Measurements from ENCODE around the gene RND2. TPM values are rescaled to one million over a fixed set of nuclear protein-coding genes. Genes with fewer than 3 reads are reported as not detected.

The RND2 gene
- total RNA-seq, 1 donor from 2014 or later: under 0.01 TPM

GRCh38 chr17:43018932-43019331 is 6.1 kb upstream of the RND2 start:
- FAIRE-seq: no peak
- Histone ChIP-seq H3K36me3 (ENCODE audit: control insufficient read depth, insufficient read depth, low read length) (peaks cover 18% of the 10 kb centered on the region), H3K4me3 (ENCODE audit: low read depth, low read length) (no peak overlapping the region), H3K27me3 (ENCODE audit: control insufficient read depth, insufficient read depth, low read length) (no peaks in the 10 kb centered on the region)
- no peak for DNase-seq (ENCODE audit: low read depth)
- TF ChIP-seq, protein P1, sequence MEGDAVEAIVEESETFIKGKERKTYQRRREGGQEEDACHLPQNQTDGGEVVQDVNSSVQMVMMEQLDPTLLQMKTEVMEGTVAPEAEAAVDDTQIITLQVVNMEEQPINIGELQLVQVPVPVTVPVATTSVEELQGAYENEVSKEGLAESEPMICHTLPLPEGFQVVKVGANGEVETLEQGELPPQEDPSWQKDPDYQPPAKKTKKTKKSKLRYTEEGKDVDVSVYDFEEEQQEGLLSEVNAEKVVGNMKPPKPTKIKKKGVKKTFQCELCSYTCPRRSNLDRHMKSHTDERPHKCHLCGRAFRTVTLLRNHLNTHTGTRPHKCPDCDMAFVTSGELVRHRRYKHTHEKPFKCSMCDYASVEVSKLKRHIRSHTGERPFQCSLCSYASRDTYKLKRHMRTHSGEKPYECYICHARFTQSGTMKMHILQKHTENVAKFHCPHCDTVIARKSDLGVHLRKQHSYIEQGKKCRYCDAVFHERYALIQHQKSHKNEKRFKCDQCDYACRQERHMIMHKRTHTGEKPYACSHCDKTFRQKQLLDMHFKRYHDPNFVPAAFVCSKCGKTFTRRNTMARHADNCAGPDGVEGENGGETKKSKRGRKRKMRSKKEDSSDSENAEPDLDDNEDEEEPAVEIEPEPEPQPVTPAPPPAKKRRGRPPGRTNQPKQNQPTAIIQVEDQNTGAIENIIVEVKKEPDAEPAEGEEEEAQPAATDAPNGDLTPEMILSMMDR (IDR thresholded peaks at IDR 0.05; ENCODE audit: insufficient read depth, low read length, severe bottlenecking): no peak

- Histone ChIP-seq H3K36me3 (ENCODE audit: control insufficient read depth, insufficient read depth, low read length) (peaks cover 17% of the 10 kb centered on the region), H3K4me3 (ENCODE audit: low read depth, low read length) (no peak overlapping the region), H3K27me3 (ENCODE audit: control insufficient read depth, insufficient read depth, low read length) (no peaks in the 10 kb centered on the region)
- FAIRE-seq: no peak
- DNase-seq (ENCODE audit: low read depth): no peak
- TF ChIP-seq, protein P1 (IDR thresholded peaks at IDR 0.05; ENCODE audit: insufficient read depth, low read length, severe bottlenecking): no peak
These were observed 5.6 kb upstream of the RND2 start for GRCh38 chr17:43019418-43019817.

DNA sequence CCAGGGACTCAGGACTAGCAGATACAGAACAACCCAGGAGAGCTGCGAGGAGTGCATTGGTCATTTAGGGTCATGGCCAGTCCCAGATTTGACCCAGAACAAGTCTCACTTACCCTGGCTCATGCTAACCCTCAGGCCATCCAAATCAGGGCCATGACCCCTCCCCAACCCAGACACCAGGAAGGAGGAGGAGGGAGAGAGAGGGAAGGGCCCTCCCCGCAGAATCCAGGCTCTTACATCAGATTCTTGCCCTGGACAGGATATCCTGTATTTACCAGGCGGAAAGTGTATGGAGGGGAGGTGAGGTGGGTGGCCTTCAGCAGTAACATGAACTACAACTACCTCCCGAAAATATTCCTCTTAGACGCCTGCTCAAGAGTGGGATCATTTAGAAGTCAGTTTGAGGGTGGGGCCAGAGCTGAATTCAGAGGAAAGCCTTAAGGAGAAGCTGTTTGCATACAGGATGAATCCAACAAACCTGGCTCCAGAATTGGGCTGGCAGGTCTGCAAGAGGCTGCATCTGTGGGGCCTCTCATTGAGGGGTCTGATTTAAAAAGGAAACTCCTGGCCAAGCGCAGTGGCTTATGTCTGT is 4.9 kb upstream of the RND2 start:
- H3K36me3 ChIP-seq (ENCODE audit: control insufficient read depth, insufficient read depth, low read length): peaks cover 17% of the 10 kb centered on the region
- peak; percentile 7 for FAIRE-seq
- no peak overlapping the region for H3K4me3 ChIP-seq (ENCODE audit: low read depth, low read length)

GRCh38 chr17:43020789-43021740 is 4.0 kb upstream of the RND2 start:
- Histone ChIP-seq H3K27me3 (ENCODE audit: control insufficient read depth, insufficient read depth, low read length) (no peaks in the 10 kb centered on the region), H3K36me3 (ENCODE audit: control insufficient read depth, insufficient read depth, low read length) (peaks cover 11% of the 10 kb centered on the region), H3K4me3 (ENCODE audit: low read depth, low read length) (peak overlapping the region; percentile 84)
- DNase-seq (ENCODE audit: low read depth) (peak; percentile 38), FAIRE-seq (no peak)
- TF ChIP-seq, protein P1 (IDR thresholded peaks at IDR 0.05; ENCODE audit: insufficient read depth, low read length, severe bottlenecking): no peak

More for the DNA sequence above, 4.9 kb upstream of the RND2 start:
- TF ChIP-seq, protein P1 (IDR thresholded peaks at IDR 0.05; ENCODE audit: insufficient read depth, low read length, severe bottlenecking): no peak
- no peak for DNase-seq (ENCODE audit: low read depth)
- no peaks in the 10 kb centered on the region for H3K27me3 ChIP-seq (ENCODE audit: control insufficient read depth, insufficient read depth, low read length)

DNA sequence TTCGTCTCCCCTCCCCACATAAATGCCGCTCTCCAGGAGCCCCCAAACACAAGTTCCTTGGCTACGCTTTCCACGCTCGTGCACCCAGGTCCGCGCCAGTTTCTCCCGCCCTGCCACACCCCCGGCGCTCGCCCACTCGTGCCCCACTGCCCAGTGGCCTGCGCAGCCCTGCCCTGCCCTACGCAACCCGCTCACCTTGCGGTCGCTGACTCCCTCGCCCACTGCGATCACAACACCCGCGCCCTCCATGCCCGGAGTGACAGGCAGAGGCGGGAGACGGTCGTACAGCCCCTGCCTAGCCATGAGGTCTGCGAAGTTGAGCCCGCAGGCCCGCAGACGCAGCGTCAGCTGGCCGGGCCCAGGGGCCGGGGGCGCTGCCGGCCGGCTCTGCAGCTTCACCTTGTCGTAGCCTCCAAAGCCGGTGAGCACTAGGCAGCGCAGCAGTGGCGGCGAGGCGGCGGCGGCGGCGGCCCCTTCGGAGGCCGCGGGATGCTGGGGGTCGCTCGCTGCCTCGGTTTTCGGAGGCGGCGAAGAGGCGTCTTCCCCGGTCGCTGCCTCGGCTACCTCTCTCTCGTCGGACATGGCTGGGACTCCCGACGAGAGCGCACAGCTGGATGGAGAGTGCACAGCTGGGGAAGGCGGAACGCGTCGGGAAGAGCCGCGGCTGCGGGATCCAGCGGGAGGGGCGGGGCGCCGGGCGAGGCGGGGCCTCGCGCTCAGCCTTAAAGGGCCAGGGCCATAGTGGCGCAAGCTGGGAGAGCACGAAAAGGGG is 3.1 kb upstream of the RND2 start, which contains the start of gene VAT1:
Gene VAT1, minus strand, starts transcription at position 645 of the 772 bp plus-strand sequence. Its CDS starts 63 bp downstream, at position 582.
- TF ChIP-seq, protein P1 (IDR thresholded peaks at IDR 0.05; ENCODE audit: insufficient read depth, low read length, severe bottlenecking): no peak
- no peaks in the 10 kb centered on the region for H3K27me3 ChIP-seq (ENCODE audit: control insufficient read depth, insufficient read depth, low read length)
- peaks cover 7% of the 10 kb centered on the region for H3K36me3 ChIP-seq (ENCODE audit: control insufficient read depth, insufficient read depth, low read length)
- peak within 1 kb of the TSS; percentile 84 for H3K4me3 ChIP-seq (ENCODE audit: low read depth, low read length)
- DNase-seq (ENCODE audit: low read depth) (peak; percentile 60), FAIRE-seq (no peak)
